ENCODE measurements around the gene NUP93.

GRCh38 chr16:56877486-56878182, 147.7 kb downstream of the NUP93 start:
- no peak for TF ChIP-seq CTCF (IDR thresholded peaks at IDR 0.05)
- no peak for TF ChIP-seq POLR2A (IDR thresholded peaks at IDR 0.05)
